ENCODE results near the gene CCM2L.

The CCM2L gene

GRCh38 chr20:31992086-31992485, 18.2 kb upstream of the CCM2L start:
- no peak for DNase-seq (ENCODE audit: low read depth in 2 of 2, low spot score in 1 of 2)

- DNase-seq (ENCODE audit: low read depth in 2 of 2, low spot score in 1 of 2), result no peak
Observed at GRCh38 chr20:31996996-31997395, 13.2 kb upstream of the CCM2L start.

GRCh38 chr20:31998246-31998645, 12.0 kb upstream of the CCM2L start:
- no peak for DNase-seq (ENCODE audit: low read depth in 2 of 2, low spot score in 1 of 2)

GRCh38 chr20:32003325-32003724, 6.9 kb upstream of the CCM2L start:
- no peak for DNase-seq (ENCODE audit: low read depth in 2 of 2, low spot score in 1 of 2)

GRCh38 chr20:32004963-32005362, 5.3 kb upstream of the CCM2L start:
- DNase-seq (ENCODE audit: low read depth in 2 of 2, low spot score in 1 of 2), result no peak

- no peak for DNase-seq (ENCODE audit: low read depth in 2 of 2, low spot score in 1 of 2)
Observed at GRCh38 chr20:32006053-32006452, 4.2 kb upstream of the CCM2L start.

GRCh38 chr20:32006841-32007786, 3.1 kb upstream of the CCM2L start:
- no peak for DNase-seq (ENCODE audit: low read depth in 2 of 2, low spot score in 1 of 2)

GRCh38 chr20:32007787-32008616, 2.2 kb upstream of the CCM2L start:
- no peak for DNase-seq (ENCODE audit: low read depth in 2 of 2, low spot score in 1 of 2)

GRCh38 chr20:32009564-32009963, 674 bp upstream of the CCM2L start:
- no peak for DNase-seq (ENCODE audit: low read depth in 2 of 2, low spot score in 1 of 2)

- DNase-seq (ENCODE audit: low read depth in 2 of 2, low spot score in 1 of 2), result no peak
Observed at GRCh38 chr20:32010666-32011065, 428 bp downstream of the CCM2L start.

- DNase-seq (ENCODE audit: low read depth in 2 of 2, low spot score in 1 of 2), result no peak
Observed at GRCh38 chr20:32012159-32012688, 2.0 kb downstream of the CCM2L start.

- DNase-seq (ENCODE audit: low read depth in 2 of 2, low spot score in 1 of 2), result no peak
Observed at GRCh38 chr20:32013326-32013725, 3.1 kb downstream of the CCM2L start.

- DNase-seq (ENCODE audit: low read depth in 2 of 2, low spot score in 1 of 2), result no peak
Observed at GRCh38 chr20:32017711-32018251, 7.5 kb downstream of the CCM2L start.

- peak in 1 of 2 donors; percentile 28 for DNase-seq (ENCODE audit: low read depth in 2 of 2, low spot score in 1 of 2)
Observed at GRCh38 chr20:32018269-32019155, 8.3 kb downstream of the CCM2L start.

GRCh38 chr20:32019156-32019510, 8.9 kb downstream of the CCM2L start:
- no peak for DNase-seq (ENCODE audit: low read depth in 2 of 2, low spot score in 1 of 2)

- no peak for DNase-seq (ENCODE audit: low read depth in 2 of 2, low spot score in 1 of 2)
Observed at GRCh38 chr20:32019563-32020463, 9.6 kb downstream of the CCM2L start.

- no peak for DNase-seq (ENCODE audit: low read depth in 2 of 2, low spot score in 1 of 2)
Observed at GRCh38 chr20:32021091-32021490, 10.9 kb downstream of the CCM2L start.

- DNase-seq (ENCODE audit: low read depth in 2 of 2, low spot score in 1 of 2), result no peak
Observed at GRCh38 chr20:32024683-32025295, 14.6 kb downstream of the CCM2L start.

- DNase-seq (ENCODE audit: low read depth in 2 of 2, low spot score in 1 of 2), result no peak
Observed at GRCh38 chr20:32027643-32028042, 17.4 kb downstream of the CCM2L start.
